H9 (cell line): ENCODE measurements around the gene PLSCR2. TPM values are rescaled to one million over a fixed set of nuclear protein-coding genes. Genes with fewer than 3 reads are reported as not detected.

ENCODE experiments used
- DNase-seq: peaks from one replicate; pipeline ENCODE4 v3.0.0-alpha.2; 2017
- H2AFZ ChIP-seq: one replicate; pipeline ENCODE4 v1.6.1; 2013; ENCODE audit warnings: mild to moderate bottlenecking, low read length, control low read depth, moderate library complexity
- H2AK5ac ChIP-seq: 2 replicates; pipeline ENCODE4 v1.6.1; 2013; ENCODE audit warnings: low read length, control low read depth, mixed read lengths; ENCODE audit not compliant: insufficient read length
- H2BK120ac ChIP-seq: one replicate; pipeline ENCODE4 v1.6.1; 2013; ENCODE audit warnings: low read depth, mild to moderate bottlenecking, low read length, control low read depth, inconsistent platforms; ENCODE audit not compliant: poor library complexity, severe bottlenecking
- H2BK12ac ChIP-seq: 2 replicates; pipeline ENCODE4 v1.6.1; 2013; ENCODE audit warnings: low read length, control low read depth, mixed read lengths, low read depth; ENCODE audit not compliant: insufficient read length
- H2BK15ac ChIP-seq: 2 replicates; pipeline ENCODE4 v1.6.1; 2013; ENCODE audit warnings: low read depth, low read length, control low read depth
- H2BK20ac ChIP-seq: one replicate; pipeline ENCODE4 v1.6.1; 2013; ENCODE audit warnings: low read depth, mild to moderate bottlenecking, low read length, control low read depth, inconsistent platforms; ENCODE audit not compliant: poor library complexity, severe bottlenecking
- H2BK5ac ChIP-seq: 2 replicates; pipeline ENCODE4 v1.6.1; 2013; ENCODE audit warnings: low read length, control low read depth, mixed read lengths; ENCODE audit not compliant: insufficient read length
- H3K14ac ChIP-seq: 2 replicates; pipeline ENCODE4 v1.6.1; 2013; ENCODE audit warnings: low read length, control low read depth; ENCODE audit not compliant: insufficient read depth
- H3K18ac ChIP-seq: 2 replicates; pipeline ENCODE4 v1.6.1; 2013; ENCODE audit warnings: low read depth, mild to moderate bottlenecking, mixed read lengths, low read length, control low read depth; ENCODE audit not compliant: insufficient read length
- H3K23ac ChIP-seq: 2 replicates; pipeline ENCODE4 v1.6.1; 2013; ENCODE audit warnings: low read length, control low read depth, mixed read lengths, low read depth; ENCODE audit not compliant: insufficient read length
- H3K23me2 ChIP-seq: 2 replicates; pipeline ENCODE4 v1.6.1; 2013; ENCODE audit warnings: low read depth, mild to moderate bottlenecking, mixed read lengths, low read length, control low read depth; ENCODE audit not compliant: insufficient read length, poor library complexity, severe bottlenecking
- H3K27ac ChIP-seq: 2 replicates; pipeline ENCODE4 v1.5.1; 2013; ENCODE audit warnings: low read length, control low read depth, mixed read lengths, low read depth; ENCODE audit not compliant: insufficient read length
- H3K27me3 ChIP-seq: 2 replicates; pipeline ENCODE4 v1.6.1; 2013; ENCODE audit warnings: low read length, control low read depth, inconsistent platforms; ENCODE audit not compliant: insufficient read depth
- H3K4ac ChIP-seq: 2 replicates; pipeline ENCODE4 v1.6.1; 2013; ENCODE audit warnings: low read depth, mild to moderate bottlenecking, control low read depth, inconsistent platforms, low read length, moderate library complexity
- H3K4me1 ChIP-seq: 2 replicates; pipeline ENCODE4 v1.6.1; 2013; ENCODE audit warnings: low read length, control low read depth, inconsistent platforms; ENCODE audit not compliant: insufficient read depth
- H3K4me2 ChIP-seq: 2 replicates; pipeline ENCODE4 v1.6.1; 2013; ENCODE audit warnings: low read length, control low read depth, mixed read lengths; ENCODE audit not compliant: insufficient read length, insufficient read depth
- H3K56ac ChIP-seq: 2 replicates; pipeline ENCODE4 v1.6.1; 2013; ENCODE audit warnings: low read depth, mild to moderate bottlenecking, mixed read lengths, low read length, control low read depth; ENCODE audit not compliant: insufficient read length
- H3K79me1 ChIP-seq: 2 replicates; pipeline ENCODE4 v1.6.1; 2013; ENCODE audit warnings: low read depth, mild to moderate bottlenecking, moderate library complexity, low read length, control low read depth, inconsistent platforms; ENCODE audit not compliant: insufficient read depth, poor library complexity, severe bottlenecking
- H3K79me2 ChIP-seq: 2 replicates; pipeline ENCODE4 v1.6.1; 2013; ENCODE audit warnings: low read length, control low read depth, inconsistent platforms; ENCODE audit not compliant: insufficient read depth
- H3K9ac ChIP-seq: 2 replicates; pipeline ENCODE4 v1.6.1; 2013; ENCODE audit warnings: low read length, control low read depth, mixed read lengths; ENCODE audit not compliant: insufficient read length; ENCODE audit errors: extremely low read depth
- H3K9me3 ChIP-seq: one replicate; pipeline ENCODE4 v1.6.1; 2013; ENCODE audit warnings: low read depth, low read length, inconsistent platforms; ENCODE audit not compliant: control insufficient read depth
- H3T11ph ChIP-seq: one replicate; pipeline ENCODE4 v1.6.1; 2013; ENCODE audit warnings: mild to moderate bottlenecking, low read length, control low read depth, inconsistent platforms
- H4K20me1 ChIP-seq: one replicate; pipeline ENCODE4 v1.6.1; 2013; ENCODE audit not compliant: control insufficient read depth, insufficient read length, insufficient read depth
- H4K5ac ChIP-seq: 2 replicates; pipeline ENCODE4 v1.6.1; 2013; ENCODE audit warnings: low read depth, mild to moderate bottlenecking, mixed read lengths, low read length, control low read depth; ENCODE audit not compliant: insufficient read length
- H4K8ac ChIP-seq: replicated peaks from 2 replicates; pipeline ENCODE4 v1.6.1; 2013; ENCODE audit warnings: low read length, control low read depth, mixed read lengths, low read depth; ENCODE audit not compliant: insufficient read length
- H4K91ac ChIP-seq: 2 replicates; pipeline ENCODE4 v1.6.1; 2013; ENCODE audit warnings: low read depth, mild to moderate bottlenecking, moderate library complexity, mixed read lengths, low read length, control low read depth; ENCODE audit not compliant: insufficient read length
- H3K27ac Mint-ChIP-seq, 3 experiments: 2 replicates in 2 of 3; 3 replicates in 1 of 3; pipeline ENCODE4 v1.8.0; 2020 to 2021; ENCODE audit warnings: mixed read lengths in 3 of 3, mild to moderate bottlenecking in 1 of 3, moderate library complexity in 1 of 3
- H3K27me3 Mint-ChIP-seq: 2 replicates; pipeline ENCODE4 v1.8.0; 2021; ENCODE audit warnings: low read depth, mild to moderate bottlenecking, moderate library complexity, mixed read lengths
- H3K36me3 Mint-ChIP-seq, 3 experiments: 2 replicates in 2 of 3; 3 replicates in 1 of 3; pipeline ENCODE4 v1.8.0; 2020 to 2021; ENCODE audit warnings: low read depth in 3 of 3, mixed read lengths in 3 of 3; ENCODE audit not compliant: insufficient read depth in 1 of 3
- H3K4me1 Mint-ChIP-seq, 2 experiments: 2 replicates each; pipeline ENCODE4 v1.8.0; 2020; ENCODE audit warnings: mixed read lengths in 2 of 2
- H3K4me3 Mint-ChIP-seq, 2 experiments: 2 replicates in 1 of 2; 3 replicates in 1 of 2; pipeline ENCODE4 v1.8.0; 2020 to 2021; ENCODE audit warnings: mild to moderate bottlenecking in 2 of 2, mixed read lengths in 2 of 2, moderate library complexity in 1 of 2
- H3K9me3 Mint-ChIP-seq, 2 experiments: 2 replicates in 1 of 2; 3 replicates in 1 of 2; pipeline ENCODE4 v1.8.0; 2020; ENCODE audit warnings: mild to moderate bottlenecking in 2 of 2, mixed read lengths in 2 of 2, moderate library complexity in 1 of 2
- CTCF ChIP-seq: fragments of 200-600 bp; sonication (generic); conservative IDR thresholded peaks from 3 replicates; pipeline ENCODE4 v1.8.0; 2021; ENCODE audit warnings: antibody characterized with exemption, mild to moderate bottlenecking
- WGBS: extraction: QIAGEN DNeasy Blood & Tissue Kit; methylation state at CpG from one replicate; pipeline ENCODE4 v1.1.7; 2013; ENCODE audit warnings: missing lambda C conversion rate, low lambda C conversion rate, mixed read lengths; ENCODE audit not compliant: insufficient read length; ENCODE audit errors: extremely low coverage; 5-methylcytosine and 5-hydroxymethylcytosine counted together
- total RNA-seq: library from RNA; stranded (reverse); gene quantifications from 2 replicates; pipeline ENCODE4 v1.2.1, GENCODE V29; 2021

Gene PLSCR2
- total RNA-seq, 1 experiment from 2014 or later, result not detected

DNA sequence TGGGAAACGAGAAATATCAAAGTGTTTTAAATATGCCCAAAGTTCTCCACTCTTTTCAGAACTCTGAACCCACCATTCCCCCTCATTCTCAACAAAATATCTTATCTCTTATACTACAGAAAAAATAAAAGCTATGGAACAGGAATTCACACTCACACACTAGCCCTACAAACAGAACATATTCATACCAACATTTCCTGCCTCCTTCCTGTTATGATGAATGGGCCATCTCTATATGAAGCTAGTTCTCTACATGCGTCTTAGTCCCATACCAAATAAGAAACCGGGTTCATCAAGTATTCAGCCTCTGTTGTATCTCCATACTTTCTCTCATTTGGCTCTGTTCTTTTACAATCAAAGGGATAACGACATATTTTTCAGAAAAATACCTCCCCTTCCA, 72.6 kb downstream of the PLSCR2 start:
- H3K27ac Mint-ChIP-seq, result no peak overlapping the region

More for the DNA sequence above, 72.6 kb downstream of the PLSCR2 start:
- peaks cover 0 to 3% of the 10 kb centered on the region in 2 experiments; a peak in 2 of 4 replicates for H3K4me1 Mint-ChIP-seq
- H3K4ac ChIP-seq, result no peak overlapping the region
- no peaks in the 10 kb centered on the region for H3K4me1 ChIP-seq
- H3K4me3 Mint-ChIP-seq, result no peak overlapping the region
- DNase-seq, result no peak
- H4K20me1 ChIP-seq, result no peaks in the 10 kb centered on the region
- H3K27me3 Mint-ChIP-seq, result no peaks in the 10 kb centered on the region
- no peaks in the 10 kb centered on the region for H3K79me2 ChIP-seq
- H3K18ac ChIP-seq, result no peak overlapping the region
- H3K36me3 Mint-ChIP-seq, result no peaks in the 10 kb centered on the region
- H4K8ac ChIP-seq, result no peak overlapping the region
- H3K14ac ChIP-seq, result no peak overlapping the region
- no peaks in the 10 kb centered on the region for H3K23me2 ChIP-seq
- H2BK5ac ChIP-seq, result no peak overlapping the region
- H3K4me2 ChIP-seq, result no peak overlapping the region
- H2BK20ac ChIP-seq, result no peak overlapping the region
- no CpG with 5 or more reads among the region's 4 CpGs for WGBS
- no peak for TF ChIP-seq CTCF
- no peaks in the 10 kb centered on the region for H3K27me3 ChIP-seq
- no peaks in the 10 kb centered on the region for H3K9me3 Mint-ChIP-seq
- no peak overlapping the region for H2BK12ac ChIP-seq
- H3K79me1 ChIP-seq, result no peaks in the 10 kb centered on the region
- no peaks in the 10 kb centered on the region for H3K9me3 ChIP-seq
- no peak overlapping the region for H4K91ac ChIP-seq
- H2BK15ac ChIP-seq, result no peak overlapping the region
- no peak overlapping the region for H3K9ac ChIP-seq
- H3K56ac ChIP-seq, result no peak overlapping the region
- no peak overlapping the region for H4K5ac ChIP-seq
- H2BK120ac ChIP-seq, result no peak overlapping the region
- no peak overlapping the region for H2AK5ac ChIP-seq
- H3T11ph ChIP-seq, result no peak overlapping the region
- no peak overlapping the region for H3K23ac ChIP-seq
- H2AFZ ChIP-seq, result no peak overlapping the region
- no peak overlapping the region for H3K27ac ChIP-seq
